NCI-H526 treated with DMSO at 0.1 percent for 48 hours (cell line): ENCODE data around the gene EXOSC10.

Experiments used
- DNase-seq: peaks from one replicate; lab custom pipeline; 2025; lab: John Stamatoyannopoulos, UW

EXOSC10 gene

DNA sequence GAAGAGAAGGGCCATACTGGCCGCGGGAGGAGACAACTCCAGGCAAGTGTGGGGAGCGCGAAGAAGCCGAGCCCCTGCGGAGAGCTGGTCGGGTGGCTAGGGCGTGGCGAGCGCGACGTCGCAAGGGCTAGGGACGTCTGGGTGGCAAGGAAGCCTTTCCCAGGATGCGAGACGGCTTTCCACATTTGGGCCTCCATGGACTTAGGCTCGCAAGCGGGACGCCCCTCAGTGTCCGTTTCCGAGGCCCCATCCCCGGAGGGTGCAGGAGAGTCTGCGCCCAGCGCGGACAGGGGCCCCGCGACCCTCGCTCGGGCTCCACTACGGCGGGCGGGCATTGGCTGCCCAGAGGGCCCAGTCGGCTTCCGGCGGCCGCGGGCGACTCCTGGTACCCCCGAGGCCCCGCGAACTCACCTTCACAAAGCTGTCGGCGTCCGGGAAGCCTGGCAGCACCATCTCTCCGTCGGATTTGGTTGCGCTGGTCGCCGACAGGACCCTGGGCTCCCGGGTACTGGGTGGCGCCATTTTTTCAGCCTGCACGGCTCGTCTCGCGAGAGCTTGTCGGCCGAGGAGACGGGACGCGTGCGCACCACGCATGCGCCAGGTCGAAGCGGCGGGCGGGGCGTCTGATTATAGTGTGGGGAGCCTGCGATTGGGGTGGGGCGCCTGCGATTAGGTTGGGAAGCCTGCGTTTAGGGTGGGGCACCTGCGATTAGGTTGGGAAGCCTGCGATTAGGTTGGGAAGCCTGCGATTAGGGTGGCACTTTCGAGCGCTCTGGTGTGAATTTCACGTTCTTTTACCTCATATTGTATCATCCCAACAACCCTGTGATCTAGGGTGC is at the start of gene EXOSC10:
Gene EXOSC10 (minus strand): TSS at position 560 of the 839 bp plus-strand sequence. CDS start 38 bp downstream, at position 522.
- peak; percentile 30 for DNase-seq

DNA sequence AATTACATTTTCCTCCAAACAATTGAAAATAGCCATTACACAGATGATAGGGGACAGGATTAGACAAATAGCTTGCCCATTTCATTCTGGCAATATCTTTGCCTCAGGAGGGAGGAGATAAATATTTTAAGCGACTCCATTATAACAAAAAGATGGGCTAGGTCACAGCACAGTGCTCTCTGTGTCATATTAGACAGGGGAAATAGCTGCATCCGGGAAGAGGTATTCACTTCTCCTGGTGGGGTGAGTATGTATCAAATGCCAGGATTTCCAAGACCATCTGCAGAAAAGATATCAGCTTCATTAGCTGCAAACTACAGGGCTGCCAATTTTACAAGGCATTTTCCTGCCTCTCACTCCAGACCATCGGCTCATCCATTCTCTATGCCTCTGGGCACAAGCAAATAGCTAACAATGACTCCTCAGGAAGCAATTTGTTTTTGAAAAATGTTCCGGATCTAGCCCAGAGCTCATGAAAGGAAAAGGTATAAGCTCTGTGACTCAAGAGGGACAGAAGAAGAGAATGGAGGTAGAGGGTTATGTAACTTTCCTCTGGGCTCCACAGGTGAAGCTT is 47.6 kb upstream of the EXOSC10 start:
- no peak for DNase-seq

DNA sequence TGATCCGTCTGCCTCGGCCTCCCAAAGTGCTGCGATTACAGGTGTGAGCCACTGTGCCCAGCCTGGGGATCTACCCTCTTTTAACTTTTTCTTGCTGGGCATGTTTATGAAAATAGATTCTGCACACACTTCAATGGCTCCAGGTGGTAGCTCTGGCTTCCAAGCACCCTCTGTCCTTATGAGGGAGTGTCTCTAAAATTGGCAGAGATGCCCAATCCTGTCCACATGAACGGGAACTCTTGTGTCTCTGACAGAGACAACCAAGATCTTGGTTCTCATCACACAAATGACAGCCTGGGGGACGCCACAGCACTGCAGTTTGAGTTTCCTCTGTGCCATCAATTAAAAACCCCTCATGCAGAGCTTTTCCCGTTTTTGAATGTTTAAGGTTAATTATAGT is 46.1 kb upstream of the EXOSC10 start:
- no peak for DNase-seq

DNA sequence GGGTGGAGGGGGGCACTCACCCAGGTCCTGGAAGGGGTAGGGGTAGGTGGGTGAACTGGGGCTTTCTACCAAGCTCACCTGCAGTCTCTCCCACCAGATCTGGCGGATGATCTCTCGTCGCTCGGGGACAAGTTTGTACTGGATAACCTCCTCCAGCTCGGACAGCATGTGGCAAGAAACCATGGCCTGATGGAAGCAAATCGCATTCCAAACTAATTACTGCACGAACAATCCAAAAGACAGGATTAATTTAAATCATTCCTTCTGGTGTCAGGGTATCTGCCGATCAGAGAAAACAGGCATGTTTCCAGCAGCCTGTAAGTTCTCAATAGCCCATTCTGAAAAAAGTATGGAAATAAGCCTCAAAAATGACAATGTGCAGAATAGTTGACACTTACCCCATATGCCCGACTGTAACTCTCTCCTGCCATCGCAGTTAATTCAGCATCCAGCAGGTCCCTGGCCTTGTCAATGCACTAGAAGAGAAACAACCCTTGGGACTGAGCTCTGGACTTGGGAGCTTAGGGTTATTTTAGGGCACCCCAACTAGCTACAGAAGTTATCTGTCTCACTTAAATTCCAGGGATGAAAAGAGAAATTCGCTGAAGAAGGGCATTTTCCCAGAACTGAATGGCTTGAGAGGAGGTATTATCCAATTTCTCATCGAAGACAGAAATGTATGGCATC is 45.0 kb upstream of the EXOSC10 start:
- no peak for DNase-seq

DNA sequence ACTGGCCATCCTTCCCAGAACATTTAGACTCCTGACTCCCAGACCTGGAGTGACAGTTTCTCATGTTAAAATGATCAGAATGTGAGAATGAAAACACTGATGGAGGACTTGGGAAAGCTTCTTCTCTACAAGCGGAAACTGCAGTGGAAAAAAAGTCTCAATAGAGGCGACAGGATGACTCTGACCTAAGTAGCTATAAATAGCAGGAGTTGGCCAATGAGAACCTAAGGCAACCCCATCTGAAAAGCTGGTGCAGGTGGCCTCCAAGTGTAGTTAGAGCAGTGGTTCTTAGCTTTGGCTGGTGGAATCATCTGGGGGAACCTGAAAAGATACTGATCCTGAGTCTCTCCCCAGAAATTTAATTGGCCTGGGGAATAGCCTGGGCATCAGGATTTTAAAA is 44.2 kb upstream of the EXOSC10 start:
- no peak for DNase-seq

DNA sequence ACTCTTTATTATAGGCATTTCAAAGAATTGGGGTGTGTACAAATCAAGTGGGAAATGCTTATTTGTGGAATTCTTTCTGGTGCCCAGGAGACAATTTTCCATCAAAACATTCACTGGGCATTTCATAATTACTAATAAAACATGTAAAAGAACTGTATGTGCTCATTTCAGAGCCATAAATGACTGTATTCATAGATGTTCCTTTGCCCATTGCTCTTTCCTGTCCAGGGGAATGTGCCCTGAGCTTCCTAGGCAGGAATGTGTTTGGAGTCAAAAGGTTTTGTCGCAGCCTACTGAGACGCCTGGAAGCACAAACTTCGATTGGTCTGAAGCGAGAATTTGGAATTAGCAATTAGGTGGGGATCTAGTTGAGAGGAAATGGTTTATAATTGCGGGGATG is 43.7 kb upstream of the EXOSC10 start:
- DNase-seq = no peak

DNA sequence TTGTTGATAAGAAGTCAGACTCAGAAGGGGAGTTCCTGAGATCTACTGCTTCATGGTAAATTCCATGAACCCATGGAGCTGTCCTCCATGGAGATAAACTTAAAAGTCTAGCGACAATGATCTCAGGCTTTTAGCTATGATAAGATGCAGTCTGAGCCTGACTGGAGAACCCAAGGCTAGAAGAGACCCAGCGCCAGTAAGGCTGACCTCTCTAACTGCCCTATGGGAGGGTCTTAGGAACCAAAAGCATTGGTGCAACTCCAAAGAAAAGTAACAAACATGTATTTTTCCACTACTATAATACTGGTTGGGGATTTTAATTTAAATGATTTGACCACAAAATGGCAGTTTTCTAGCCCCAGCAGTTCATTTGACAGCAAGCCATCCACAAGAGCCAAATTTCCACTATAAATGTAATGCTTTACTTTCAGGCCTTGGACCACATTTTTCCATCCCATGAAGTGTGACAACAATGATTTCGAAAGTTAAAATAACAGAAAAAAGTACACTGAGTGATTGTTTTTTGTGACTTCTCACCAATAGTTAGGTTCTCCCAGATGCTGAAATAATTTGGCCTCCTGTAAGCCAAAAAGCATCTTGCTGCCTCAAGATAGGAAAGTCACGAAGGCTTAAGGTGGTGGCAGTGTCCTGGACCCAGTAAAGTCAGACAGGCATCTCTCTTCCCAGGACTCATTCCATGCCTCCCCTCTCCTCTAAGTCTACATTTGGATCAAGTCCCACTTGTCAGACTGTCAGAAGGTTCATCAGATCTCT is 43.1 kb upstream of the EXOSC10 start:
- no peak for DNase-seq

DNA sequence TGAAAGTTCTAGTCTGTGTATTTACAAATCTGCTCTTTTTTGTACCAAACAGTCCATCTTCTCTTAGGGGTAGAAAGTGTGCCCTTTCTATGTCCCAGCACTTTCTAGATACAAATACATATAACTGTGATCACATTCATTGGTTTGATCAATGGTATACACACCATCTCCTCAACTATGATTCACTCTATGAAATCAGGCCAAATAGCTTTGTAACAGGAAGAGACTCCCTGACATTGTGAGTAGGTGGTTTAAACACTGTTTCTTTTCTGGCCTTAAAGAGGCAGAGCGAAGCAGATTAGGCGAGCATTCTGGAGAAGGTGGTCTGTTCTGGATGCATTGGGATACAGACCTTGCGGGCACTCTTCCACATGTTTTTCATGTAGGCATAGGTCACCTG is 39.3 kb upstream of the EXOSC10 start:
- no peak for DNase-seq

DNA sequence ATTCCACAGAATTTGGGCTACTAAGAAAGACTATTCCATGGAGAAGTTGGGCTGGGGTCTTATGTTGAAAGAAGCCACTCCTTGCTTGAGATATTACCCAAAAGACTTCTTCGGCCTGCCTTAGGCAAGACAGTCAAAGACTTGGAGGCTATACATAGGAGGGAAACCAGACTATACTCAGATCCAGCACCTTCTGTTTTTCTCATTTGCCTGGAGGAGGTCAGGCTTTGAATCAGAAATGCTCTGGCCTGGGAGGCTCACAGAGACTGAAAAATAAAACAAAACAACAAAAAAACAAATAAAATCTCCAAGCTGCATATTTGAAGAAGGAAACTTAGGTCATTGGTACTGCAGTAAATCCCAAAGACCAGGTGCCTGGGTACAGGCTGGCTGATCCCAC is 38.4 kb upstream of the EXOSC10 start:
- no peak for DNase-seq

DNA sequence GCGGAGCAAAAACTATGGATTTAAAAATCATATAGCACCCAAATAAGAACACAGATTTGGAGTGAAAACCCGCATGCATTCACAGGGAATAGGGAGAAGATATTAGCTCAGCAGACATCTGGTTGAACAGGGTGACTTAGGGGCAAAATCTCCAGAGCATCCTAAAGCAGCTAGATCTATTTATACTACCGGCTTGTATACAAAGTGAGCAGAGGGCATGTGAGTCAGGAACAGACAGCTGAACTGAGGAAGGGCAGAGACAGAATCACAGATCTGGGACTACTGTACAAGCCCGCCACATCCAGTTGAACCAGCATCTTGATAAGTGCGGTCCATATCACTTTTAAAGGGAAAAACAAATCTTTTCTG is 35.2 kb upstream of the EXOSC10 start:
- DNase-seq = no peak

DNA sequence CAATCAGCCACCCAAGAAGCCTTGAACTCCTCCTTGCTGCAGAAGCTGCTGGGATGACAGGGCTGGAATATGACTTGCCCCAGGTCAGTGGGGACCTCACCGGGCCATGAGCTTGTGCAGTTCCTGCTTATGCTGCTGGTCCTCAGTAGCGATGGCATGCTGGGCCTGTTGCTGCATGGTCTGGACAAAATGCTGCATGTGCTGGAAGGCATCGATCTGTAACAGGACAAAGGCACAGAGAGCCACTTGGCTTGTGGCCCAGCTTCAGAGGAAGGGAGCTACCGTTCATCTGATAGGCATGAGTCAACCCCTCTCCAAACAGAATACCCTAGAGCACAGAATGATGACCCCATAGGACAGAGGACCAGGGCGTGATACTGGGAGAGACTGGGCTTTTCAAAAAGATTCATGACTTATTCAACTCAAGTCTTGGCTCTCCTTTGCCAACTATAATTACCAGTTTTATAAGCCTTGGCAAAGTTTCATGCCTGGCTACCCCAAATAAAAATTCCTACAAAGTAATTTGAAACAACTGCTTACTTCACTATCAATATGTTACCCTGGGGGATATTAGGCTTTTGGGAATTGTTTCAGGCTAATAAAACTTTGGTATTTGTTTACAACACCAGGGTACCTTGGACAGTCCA is 34.7 kb upstream of the EXOSC10 start:
- DNase-seq = no peak

DNA sequence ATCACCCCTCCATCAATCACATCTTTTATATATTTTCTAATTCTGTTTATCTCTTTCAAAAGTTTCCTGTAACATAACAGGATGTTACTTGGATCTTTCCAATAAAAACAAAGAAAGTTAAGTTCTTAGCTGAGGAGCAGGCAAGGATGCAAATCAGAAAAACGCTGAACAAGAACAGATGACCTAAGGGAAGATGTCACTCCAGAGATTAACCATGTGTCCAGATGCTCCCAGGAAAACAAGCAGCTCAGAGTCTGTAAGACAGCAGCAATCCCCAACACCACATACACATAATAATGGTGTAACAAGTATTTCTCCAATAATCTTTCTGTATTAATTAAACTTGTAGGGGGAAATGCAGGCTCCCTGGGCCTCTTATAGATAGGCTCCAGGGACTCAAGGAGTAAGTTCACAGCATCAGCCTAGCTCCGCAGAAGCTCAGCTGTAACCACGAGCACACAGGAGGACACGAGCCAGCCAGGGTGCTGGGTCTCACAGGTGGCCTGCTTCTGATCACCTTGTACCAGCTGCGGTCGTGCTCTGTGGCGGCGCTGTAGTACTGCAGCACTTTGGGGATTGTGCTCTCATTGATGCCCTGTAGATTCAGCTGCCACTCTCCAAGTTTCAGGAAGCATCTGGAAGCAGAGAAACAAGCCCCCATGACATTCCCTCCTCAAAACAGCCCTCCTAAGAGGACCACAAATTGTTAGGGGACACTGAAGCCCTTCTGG is 33.1 kb upstream of the EXOSC10 start:
- no peak for DNase-seq

DNA sequence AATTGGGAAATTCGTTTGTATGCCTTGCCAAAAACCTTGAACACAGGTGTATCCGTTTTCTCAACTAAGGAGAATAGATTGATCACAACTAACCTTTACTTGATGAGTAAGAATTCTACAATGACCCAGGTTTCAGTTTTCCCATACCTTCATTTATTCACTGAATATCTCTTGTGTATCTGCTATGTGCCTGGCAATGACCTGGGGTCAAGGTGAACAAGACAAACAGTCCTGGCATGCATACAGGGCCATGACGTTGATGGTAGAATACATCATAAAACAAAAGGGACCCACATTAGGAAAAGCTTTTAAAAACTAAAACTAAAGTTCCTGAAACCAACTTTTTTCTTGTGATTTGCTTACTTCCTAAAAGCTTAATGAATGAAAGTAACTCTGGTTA is 32.1 kb upstream of the EXOSC10 start:
- DNase-seq = no peak

DNA sequence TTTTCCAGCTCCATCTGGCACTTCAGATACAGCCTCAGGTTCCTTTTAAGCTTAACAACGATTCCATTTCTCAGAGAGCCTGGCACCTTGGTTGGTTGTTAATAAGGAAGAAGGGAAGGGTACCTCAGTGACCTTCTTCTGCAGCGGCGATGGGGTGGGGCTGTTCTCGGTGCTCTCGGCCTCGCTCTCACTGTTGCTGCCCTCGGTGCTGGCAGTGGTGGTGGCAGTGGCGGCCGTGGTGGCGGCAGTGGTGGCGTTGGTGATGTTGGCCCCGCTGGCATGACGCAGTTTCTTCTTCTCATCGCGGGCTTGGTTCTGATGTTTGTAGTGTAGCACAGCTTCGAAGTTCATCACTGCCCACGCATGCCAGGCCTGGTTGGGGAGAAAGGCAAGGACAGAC is 30.7 kb upstream of the EXOSC10 start:
- DNase-seq = no peak

DNA sequence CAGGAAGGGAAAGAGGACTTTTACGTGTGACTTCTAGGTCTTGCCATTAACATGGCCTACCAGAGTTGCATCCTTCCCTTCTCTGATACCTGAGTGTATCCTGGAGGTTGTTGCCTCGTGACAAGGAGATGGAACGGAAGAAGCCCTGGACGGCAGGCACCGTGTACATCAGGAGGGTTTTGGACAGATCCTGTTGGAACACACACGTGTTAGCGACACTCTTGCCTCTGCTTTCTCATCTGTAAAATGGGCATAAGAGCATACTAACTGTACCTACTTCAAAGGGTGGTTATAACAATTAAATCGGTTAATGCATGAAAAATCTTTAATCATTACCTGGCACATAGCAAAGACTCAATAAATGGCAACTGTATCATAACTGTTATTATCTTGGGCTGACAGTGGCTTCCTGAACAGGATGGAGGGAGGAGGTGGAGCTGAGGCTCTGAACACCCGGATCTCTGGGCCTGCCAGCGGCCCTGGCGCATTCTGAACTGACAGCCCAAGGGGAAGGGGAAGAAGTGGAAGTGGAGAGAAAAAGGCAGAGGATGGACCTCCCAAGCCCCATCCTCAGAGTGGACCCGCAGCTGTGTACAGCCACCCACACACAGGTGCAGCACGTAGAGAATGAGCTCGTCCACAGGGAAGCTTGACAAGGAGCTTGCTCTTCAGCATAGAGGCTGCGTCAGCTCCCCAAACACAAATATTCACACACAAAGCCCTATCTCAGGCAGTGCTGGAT is 30.2 kb upstream of the EXOSC10 start:
- DNase-seq = no peak

DNA sequence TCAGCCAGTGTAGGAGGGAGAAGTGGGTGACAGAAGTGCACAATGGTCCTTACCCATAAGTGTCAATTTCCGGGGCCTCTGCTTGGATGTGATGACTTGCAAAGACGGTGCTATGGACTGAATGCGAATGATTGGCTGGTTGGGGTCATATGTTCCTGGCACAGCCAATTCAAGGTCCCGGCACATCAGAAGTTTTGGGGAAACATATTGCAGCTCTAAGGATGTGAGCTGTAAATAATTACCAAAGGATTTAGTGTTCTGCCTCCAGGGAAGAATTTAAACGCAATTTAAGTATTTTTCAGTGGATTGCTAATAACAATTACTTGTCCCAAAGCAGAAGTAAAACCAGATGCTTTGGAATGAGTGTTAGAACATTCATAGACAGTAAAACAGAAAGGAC is 26.9 kb upstream of the EXOSC10 start:
- DNase-seq = no peak

DNA sequence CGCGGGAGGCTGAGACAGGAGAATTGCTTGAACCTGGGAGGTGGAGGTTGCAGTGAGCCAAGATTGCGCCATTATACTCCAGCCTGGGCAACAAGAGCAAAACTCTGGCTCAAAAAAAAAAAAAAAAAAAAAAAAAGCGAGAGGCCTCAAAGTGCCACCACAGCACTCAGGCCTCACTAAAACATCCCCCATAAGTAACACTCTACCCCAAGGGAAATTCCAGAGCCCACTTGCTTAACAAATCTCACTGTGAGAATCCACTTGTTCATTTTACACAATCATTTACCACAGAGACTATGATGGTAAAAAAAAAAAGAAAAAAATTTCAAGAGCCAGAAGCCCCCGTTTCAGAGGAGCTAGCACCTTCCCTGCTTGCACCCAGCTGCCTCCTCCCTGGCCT is 26.3 kb upstream of the EXOSC10 start:
- no peak for DNase-seq

DNA sequence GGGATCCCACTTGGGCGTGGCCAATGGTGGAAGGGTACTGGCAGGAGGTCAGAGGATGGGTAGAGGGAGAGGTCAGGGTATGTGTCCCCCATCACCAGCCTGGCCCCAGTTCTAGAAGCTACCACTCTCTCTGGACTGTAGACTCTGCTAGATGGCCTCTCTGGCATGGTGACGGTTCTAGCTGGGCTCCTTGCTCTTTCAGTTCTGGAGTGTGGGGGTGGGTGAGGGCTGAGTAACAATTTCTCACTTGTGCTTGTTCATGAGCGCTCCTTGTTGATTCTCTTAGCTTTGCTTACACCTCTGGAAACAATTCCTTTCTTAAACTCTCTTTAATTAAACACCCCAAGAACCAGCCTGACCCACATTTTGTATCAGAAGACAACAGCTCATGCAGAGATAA is 25.3 kb upstream of the EXOSC10 start:
- DNase-seq = no peak

DNA sequence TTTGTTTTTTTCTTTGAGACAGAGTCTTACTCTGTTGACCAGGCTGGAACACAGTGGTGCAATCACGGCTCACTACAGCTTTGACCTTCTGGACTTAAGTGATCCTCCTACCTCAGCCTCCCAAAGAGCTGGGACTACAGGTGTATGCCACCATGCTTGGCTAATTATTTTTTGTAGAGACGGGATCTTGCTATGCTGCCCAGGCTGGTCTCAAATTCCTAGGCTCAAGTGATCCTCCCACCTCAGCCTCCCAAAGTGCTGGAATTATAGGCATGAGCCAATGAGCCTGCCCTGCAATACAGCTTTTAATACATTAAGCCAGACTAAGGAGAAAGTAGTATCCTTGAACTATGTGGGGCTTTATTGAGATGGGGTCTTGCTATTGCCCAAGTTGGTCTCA is 16.6 kb upstream of the EXOSC10 start:
- DNase-seq = no peak

DNA sequence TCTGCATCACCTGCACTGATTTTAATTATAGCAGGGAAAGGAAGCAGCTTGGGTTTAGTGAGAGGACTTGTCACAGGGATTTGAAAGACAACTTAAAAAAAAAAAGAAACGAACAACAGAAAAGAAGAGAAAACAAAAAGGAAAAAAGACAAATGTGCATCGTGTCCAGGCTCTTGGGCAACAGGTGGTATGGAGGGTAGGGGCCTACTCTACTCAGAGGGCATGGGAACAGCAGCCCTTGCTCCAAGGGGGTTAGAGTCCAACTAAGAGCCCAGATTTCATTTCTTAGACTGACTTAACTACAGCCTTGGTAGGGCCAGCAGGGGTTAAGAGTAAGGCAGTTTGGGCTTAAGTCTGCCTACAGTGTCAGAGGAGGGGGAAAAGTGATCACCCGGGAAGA is 15.3 kb upstream of the EXOSC10 start:
- no peak for DNase-seq
